ENCODE results near the gene LDLRAD2.

DNA sequence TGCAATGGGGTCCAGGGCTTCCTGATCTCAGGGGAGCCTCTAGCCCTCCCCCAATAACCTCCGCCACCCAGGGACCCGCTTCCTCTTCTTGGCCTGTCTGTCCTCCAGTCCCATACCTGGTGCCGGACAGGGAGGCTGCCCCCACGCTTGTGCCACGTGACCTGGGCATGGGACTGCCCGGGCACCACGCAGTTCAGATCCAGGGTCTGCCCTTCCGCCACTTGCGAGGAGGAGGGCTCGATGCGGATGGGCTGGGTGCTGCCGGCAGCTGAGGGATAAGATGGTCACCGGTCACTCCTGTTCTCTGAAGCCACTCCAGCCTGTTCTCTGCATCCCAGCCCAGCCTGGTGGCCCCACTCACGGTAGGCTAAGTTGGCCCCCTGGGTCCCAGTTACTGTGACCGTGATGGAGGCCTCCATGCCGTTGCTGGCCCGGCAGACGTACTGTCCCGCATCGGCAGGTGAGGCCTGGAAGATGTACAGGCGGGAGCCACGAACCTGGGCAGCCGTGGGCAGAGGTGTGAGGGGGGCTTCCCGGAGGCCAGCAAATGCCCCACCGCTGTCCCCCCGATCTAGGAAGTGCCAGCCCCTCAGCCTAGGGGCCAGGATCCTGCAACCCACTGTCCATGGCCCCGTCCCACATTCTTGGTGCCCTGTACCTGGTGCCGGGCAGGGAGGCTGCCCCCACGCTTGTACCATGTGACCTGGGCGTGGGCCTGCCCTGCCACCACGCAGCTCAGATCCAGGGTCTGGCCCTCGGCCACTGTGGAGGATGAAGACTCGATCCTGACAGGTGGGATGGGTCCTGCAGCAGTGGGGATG is 39.6 kb downstream of the LDLRAD2 start:
- TF ChIP-seq ZNF124 (CRISPR knock-in tag; IDR thresholded peaks at IDR 0.05) (no peak), CEBPB (tag; IDR thresholded peaks at IDR 0.05) (no peak), BMI1 (IDR thresholded peaks at IDR 0.05; ENCODE audit: low read length) (no peak), SETDB1 (IDR thresholded peaks at IDR 0.05; ENCODE audit: low read length) (no peak), CBX8 (IDR thresholded peaks at IDR 0.05; ENCODE audit: borderline replicate concordance, extremely low read depth, low read depth, low read length, poor library complexity, severe bottlenecking) (no peak), FOXK1 (CRISPR knock-in tag; IDR thresholded peaks at IDR 0.05; ENCODE audit: borderline replicate concordance) (no peak)
- TF ChIP-seq, protein P1, sequence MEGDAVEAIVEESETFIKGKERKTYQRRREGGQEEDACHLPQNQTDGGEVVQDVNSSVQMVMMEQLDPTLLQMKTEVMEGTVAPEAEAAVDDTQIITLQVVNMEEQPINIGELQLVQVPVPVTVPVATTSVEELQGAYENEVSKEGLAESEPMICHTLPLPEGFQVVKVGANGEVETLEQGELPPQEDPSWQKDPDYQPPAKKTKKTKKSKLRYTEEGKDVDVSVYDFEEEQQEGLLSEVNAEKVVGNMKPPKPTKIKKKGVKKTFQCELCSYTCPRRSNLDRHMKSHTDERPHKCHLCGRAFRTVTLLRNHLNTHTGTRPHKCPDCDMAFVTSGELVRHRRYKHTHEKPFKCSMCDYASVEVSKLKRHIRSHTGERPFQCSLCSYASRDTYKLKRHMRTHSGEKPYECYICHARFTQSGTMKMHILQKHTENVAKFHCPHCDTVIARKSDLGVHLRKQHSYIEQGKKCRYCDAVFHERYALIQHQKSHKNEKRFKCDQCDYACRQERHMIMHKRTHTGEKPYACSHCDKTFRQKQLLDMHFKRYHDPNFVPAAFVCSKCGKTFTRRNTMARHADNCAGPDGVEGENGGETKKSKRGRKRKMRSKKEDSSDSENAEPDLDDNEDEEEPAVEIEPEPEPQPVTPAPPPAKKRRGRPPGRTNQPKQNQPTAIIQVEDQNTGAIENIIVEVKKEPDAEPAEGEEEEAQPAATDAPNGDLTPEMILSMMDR (IDR thresholded peaks at IDR 0.05 in 2 of 3, conservative IDR thresholded peaks at IDR 0.05 in 1 of 3; ENCODE audit: insufficient read depth in 2 of 3, low read depth in 1 of 3, low read length in 3 of 3), result no peak

All from K562 (cell line).